Stimulated activated CD8-positive, alpha-beta memory T cell treated with anti-CD3 and anti-CD28 coated beads, Interleukin-15, amount 100 ng/mL, for 4 hours (primary cell): Measurements from ENCODE around the gene ITFG1.

ENCODE experiments used
- DNase-seq, 2 donors: peaks; one replicate each; pipeline ENCODE4 v3.0.0-alpha.2; 2020; ENCODE audit warnings: low read depth in 2 of 2

The ITFG1 gene

DNA sequence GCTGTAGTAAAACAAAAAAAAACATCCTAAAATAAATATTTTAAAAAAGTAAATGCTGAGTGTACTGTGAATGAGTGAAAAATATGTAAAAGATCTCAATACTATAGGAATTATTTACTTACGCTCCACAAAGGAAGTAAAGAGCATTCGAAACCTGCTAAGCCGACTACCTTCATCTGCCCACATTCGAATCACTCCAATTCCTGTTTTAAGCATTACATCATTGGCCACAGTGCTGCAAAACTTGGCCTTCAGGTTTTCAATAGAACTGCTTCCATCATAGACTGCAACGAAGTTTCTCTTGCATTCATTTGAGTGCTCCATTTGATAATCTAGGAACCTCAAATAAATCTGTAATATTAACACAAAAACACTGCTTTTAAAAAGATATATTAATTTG is 351.5 kb downstream of the ITFG1 start:
- no peak for DNase-seq
